Measurements from ENCODE around the gene FBXW7. TPM values are rescaled to one million over a fixed set of nuclear protein-coding genes. Genes with fewer than 3 reads are reported as not detected.

The FBXW7 gene, protein sequence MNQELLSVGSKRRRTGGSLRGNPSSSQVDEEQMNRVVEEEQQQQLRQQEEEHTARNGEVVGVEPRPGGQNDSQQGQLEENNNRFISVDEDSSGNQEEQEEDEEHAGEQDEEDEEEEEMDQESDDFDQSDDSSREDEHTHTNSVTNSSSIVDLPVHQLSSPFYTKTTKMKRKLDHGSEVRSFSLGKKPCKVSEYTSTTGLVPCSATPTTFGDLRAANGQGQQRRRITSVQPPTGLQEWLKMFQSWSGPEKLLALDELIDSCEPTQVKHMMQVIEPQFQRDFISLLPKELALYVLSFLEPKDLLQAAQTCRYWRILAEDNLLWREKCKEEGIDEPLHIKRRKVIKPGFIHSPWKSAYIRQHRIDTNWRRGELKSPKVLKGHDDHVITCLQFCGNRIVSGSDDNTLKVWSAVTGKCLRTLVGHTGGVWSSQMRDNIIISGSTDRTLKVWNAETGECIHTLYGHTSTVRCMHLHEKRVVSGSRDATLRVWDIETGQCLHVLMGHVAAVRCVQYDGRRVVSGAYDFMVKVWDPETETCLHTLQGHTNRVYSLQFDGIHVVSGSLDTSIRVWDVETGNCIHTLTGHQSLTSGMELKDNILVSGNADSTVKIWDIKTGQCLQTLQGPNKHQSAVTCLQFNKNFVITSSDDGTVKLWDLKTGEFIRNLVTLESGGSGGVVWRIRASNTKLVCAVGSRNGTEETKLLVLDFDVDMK
- 50.3 and 66.4 TPM in 2 replicates for total RNA-seq

DNA sequence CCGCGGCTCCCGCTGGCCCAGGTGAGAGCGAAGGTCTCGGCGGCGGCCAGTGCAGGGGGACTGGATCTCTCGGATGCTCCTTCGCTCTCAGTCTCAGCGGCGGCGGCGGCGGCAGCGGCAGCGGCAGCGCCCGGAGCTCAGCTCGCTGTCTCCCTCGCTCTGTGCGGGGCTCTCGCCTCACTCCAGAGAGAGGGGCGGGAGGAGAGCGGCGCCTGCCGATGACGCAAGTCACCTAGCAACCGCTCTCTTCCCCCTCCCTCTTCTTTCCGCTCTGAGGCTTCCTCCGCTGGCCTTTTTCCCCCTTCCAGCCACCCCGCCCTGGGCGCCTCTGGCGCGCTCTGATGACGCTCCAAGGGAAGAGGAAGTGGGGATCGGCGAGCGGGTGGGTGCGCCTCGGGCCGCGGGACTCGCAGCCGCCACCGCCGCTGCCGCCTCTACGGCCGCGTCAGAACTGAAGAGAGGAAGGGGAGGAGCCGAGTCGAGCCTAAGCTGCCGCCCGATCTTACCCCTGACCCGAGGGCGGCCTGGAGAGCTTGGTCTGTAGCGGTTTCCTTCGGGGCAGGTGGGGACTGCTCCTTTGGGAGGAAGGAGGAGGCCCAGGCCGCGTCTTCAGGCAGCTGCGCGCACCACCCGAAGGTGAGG lies at the start of gene FBXW7:
Gene FBXW7, minus strand, starts transcription at position 190 of the 642 bp plus-strand sequence. CDS start 124,289 bp downstream, outside the sequence.

Other genes starting within 250 kb of the FBXW7 start
- 0.33 and 0.95 TPM in 2 replicates for gene TMEM154, start 143.9 kb upstream of the FBXW7 start, total RNA-seq
- under 0.01 and 0.09 TPM in 2 replicates for gene TIGD4, start 243.6 kb upstream of the FBXW7 start, total RNA-seq
- gene ARFIP1, start 243.9 kb upstream of the FBXW7 start, total RNA-seq: 25.0 and 35.9 TPM in 2 replicates

All from dermis lymphatic vessel endothelial cell (primary cell).